Fibroblast of mammary gland (primary cell): Measurements from ENCODE around the gene ZNF292.
A peak's percentile ranks its signal among the peaks of the same experiment; 100 is the strongest.

Experiments
- DNase-seq: peaks from one replicate; pipeline ENCODE4 v3.0.0-alpha.2; 2010; ENCODE audit warnings: low read depth
- H3K4me3 ChIP-seq: 2 replicates; pipeline ENCODE4 v1.5.1; 2011; ENCODE audit warnings: low read depth, mild to moderate bottlenecking, low read length, moderate library complexity; ENCODE audit not compliant: control insufficient read depth
- CTCF ChIP-seq: conservative IDR thresholded peaks from 2 replicates; pipeline ENCODE4 v1.5.1; 2011; ENCODE audit warnings: low read depth, low read length, inconsistent platforms; ENCODE audit not compliant: control insufficient read depth, insufficient read depth

ZNF292 gene

DNA sequence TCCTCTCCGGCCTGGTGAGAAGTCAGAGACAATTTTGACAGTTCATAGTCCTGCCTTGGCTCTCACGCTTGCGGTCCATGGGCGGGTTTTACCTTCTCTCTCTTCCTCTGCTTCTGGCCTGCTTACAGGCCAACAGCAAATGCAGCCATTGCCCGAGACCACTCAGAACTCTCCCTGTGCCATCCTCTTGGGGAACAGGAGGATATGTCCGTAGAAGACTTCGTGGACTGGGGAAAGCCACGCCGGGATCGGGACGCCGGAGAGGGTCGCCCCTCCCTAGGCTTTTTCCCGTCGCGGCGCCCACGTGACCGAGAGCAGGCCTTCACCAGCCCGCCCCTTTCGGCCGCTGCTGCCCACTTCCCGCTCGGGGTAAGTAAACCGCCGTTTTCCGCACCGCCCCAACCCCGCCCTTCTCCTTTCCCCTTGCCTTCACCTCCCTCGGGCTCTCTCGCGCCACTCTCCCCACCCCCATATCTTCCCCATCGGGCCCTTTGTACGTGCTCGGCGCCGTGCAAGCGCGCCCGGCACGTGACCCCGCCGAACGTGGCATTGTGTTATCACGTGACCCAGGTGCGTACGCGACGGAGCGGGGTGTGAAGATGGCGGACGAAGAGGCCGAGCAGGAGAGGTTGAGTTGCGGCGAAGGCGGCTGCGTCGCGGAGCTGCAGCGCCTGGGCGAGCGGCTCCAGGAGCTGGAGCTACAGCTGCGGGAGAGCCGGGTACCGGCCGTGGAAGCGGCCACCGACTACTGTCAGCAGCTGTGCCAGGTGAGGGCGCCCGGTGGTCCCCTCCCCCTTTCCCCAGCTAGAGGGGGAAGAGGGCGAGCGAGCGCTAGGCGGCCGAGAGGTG is at the start of gene ZNF292:
TSS of gene ZNF292 (plus strand) at position 573 of the 849 bp plus-strand sequence. CDS start at position 600, 27 bp downstream.
- peak; percentile 96 for DNase-seq
- peak within 1 kb of the TSS; percentile 84 for H3K4me3 ChIP-seq
- TF ChIP-seq CTCF: no peak

DNA sequence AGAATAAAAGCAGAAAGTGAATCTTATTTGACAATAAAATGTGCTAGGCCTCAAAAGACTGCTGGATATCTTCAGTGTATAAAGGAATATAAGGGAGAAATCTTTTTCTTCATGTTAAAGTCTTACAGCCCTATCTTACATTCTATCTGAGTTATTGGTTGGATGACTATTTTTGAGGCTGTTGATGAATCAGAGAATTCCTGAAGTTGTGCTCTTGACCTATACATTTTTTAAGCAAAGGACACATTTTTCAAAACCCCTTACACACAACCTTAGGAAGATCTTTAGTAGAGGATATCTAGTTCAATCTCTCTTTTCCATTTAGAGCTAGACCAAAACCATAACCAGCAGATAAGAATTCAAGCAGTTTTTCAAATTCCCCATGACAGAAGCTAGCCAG is 49.5 kb upstream of the ZNF292 start:
- no peak for TF ChIP-seq CTCF
- H3K4me3 ChIP-seq: no peak overlapping the region
- DNase-seq: no peak

DNA sequence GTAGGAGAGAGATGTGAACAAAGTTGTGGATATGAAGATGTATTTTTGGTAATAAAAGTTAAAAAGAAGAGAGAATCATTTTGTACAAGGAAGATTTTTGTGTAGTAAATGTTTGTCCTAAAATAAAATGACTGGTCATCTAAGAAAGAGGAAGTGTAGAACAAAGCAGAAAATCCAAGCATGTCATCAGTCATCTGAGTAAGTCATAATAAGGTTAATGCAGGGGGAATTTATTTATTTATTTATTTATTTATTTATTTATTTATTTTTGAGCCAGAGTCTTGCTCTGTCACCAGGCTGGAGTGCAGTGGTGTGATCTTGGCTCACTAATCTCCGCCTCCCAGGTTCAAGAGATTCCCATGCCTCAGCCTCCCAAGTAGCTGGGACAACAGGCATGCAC is 44.7 kb upstream of the ZNF292 start:
- DNase-seq: no peak
- no peak overlapping the region for H3K4me3 ChIP-seq
- TF ChIP-seq CTCF: no peak

DNA sequence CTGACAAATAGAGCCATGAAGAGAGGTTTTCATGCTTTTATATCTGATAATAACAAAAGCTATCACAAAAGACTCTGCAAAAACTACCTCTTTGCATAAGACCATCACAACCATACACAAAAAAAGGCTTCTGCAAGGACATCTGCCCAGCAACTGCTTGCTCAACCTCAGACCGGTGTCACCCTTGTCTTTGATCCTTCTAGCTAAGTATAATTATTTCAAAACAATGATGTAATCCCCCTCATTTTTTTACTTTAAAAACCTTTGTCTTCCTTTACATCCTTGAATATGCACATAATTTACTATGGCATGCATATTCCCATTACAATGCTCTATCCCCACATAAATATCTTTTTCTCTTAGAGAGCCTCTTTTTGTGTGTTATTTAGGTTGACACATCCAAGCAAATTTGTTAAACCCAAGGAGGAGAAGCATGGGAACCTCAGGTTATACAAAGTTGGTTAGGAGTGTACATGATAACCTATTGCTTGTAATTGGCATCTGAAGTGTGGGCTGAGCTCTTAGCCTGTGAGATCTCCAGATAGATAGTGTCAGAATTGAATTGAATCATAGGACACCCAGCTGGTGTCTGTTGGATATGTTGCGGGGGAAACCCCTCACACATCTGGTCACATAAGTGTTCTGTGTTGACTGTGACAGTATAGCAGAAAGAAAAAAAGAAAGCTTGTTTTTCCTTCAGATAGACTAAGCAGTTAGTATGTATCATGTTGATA is 39.8 kb upstream of the ZNF292 start:
- DNase-seq: no peak
- no peak overlapping the region for H3K4me3 ChIP-seq
- TF ChIP-seq CTCF: no peak

- H3K4me3 ChIP-seq: no peak overlapping the region
- no peak for DNase-seq
- TF ChIP-seq CTCF: no peak
These were observed 38.4 kb upstream of the ZNF292 start for GRCh38 chr6:87116922-87117321.

GRCh38 chr6:87118054-87118453 is 37.3 kb upstream of the ZNF292 start:
- no peak for DNase-seq
- H3K4me3 ChIP-seq: no peak overlapping the region
- TF ChIP-seq CTCF: no peak
